GM21528 (cell line): ENCODE results near the gene POLR2A.
"Not testable (repeated sequence)": the region's sequence is repeated elsewhere in the genome, so short reads cannot be mapped to it uniquely, and the experiment has no call there.

Experiments
- ATAC-seq: cut with Tn5 transposase; IDR thresholded peaks from one replicate; pipeline ENCODE4 v1.9.1; 2021; ENCODE audit warnings: mild to moderate bottlenecking, moderate library complexity; ENCODE audit not compliant: unreplicated experiment, low FRiP score

Gene POLR2A

GRCh38 chr17:7459961-7460545, 24.1 kb upstream of the POLR2A start:
- no peak for ATAC-seq

GRCh38 chr17:7460850-7461660, 23.1 kb upstream of the POLR2A start:
- no peak for ATAC-seq

- ATAC-seq, result no peak
These were observed 21.4 kb upstream of the POLR2A start for GRCh38 chr17:7462474-7463371.

- no peak for ATAC-seq
These were observed 20.8 kb upstream of the POLR2A start for GRCh38 chr17:7463372-7463846.

GRCh38 chr17:7464081-7464480, 20.1 kb upstream of the POLR2A start:
- no peak for ATAC-seq

GRCh38 chr17:7465597-7466275, 18.4 kb upstream of the POLR2A start:
- ATAC-seq, result no peak

- ATAC-seq, result no peak
These were observed 17.9 kb upstream of the POLR2A start for GRCh38 chr17:7466318-7466638.

- ATAC-seq, result no peak
These were observed 17.4 kb upstream of the POLR2A start for GRCh38 chr17:7466639-7467341.

GRCh38 chr17:7467498-7467897, 16.7 kb upstream of the POLR2A start:
- ATAC-seq, result no peak

GRCh38 chr17:7468290-7468689, 15.9 kb upstream of the POLR2A start:
- ATAC-seq, result no peak

- no peak for ATAC-seq
These were observed 15.3 kb upstream of the POLR2A start for GRCh38 chr17:7468804-7469389.

GRCh38 chr17:7469843-7470242, 14.3 kb upstream of the POLR2A start:
- not testable (repeated sequence) for ATAC-seq

- not testable (repeated sequence) for ATAC-seq
These were observed 13.7 kb upstream of the POLR2A start for GRCh38 chr17:7470457-7470973.

- ATAC-seq, result no peak
These were observed 12.4 kb upstream of the POLR2A start for GRCh38 chr17:7471729-7472128.

GRCh38 chr17:7474767-7475166, 9.4 kb upstream of the POLR2A start:
- not testable (repeated sequence) for ATAC-seq

- ATAC-seq, result no peak
These were observed 8.3 kb upstream of the POLR2A start for GRCh38 chr17:7475764-7476422.

GRCh38 chr17:7476494-7476893, 7.7 kb upstream of the POLR2A start:
- ATAC-seq, result no peak

GRCh38 chr17:7476951-7477350, 7.2 kb upstream of the POLR2A start:
- ATAC-seq, result no peak
